HG02970 (cell line): ENCODE results near the gene STAM.
A peak's percentile ranks its signal among the peaks of the same experiment; 100 is the strongest.

ENCODE experiments used
- ATAC-seq: cut with Tn5 transposase; IDR thresholded peaks from one replicate; pipeline ENCODE4 v1.9.1; 2021; ENCODE audit warnings: mild to moderate bottlenecking, moderate library complexity, moderate number of reproducible peaks; ENCODE audit not compliant: unreplicated experiment, low FRiP score

The STAM gene

GRCh38 chr10:17756557-17757217 is 112.7 kb downstream of the STAM start:
- ATAC-seq: peak; percentile 97

GRCh38 chr10:17758200-17758599 is 114.2 kb downstream of the STAM start:
- no peak for ATAC-seq

DNA sequence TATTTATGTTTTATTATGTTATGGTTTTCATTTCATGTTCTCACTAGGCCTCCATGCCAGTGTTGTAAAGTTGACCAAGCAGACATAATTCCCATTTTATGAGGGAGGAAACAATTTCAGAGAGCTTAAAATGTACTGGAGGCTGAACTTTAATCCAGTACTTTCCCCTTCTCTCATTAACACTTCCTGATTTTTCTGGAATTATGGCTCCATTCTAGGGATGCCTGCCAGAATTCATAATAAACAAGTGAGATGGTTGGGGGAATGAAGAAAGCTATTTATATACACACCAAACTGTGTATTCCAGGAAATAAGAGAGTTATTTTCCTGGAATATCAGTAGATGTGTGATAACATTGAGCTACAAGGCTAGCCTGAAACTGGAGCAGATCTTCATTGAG is 114.9 kb downstream of the STAM start:
- ATAC-seq: no peak

GRCh38 chr10:17764142-17764541 is 120.2 kb downstream of the STAM start:
- ATAC-seq: no peak

- no peak for ATAC-seq
Observed at GRCh38 chr10:17765602-17766001, 121.7 kb downstream of the STAM start.
